Upper lobe of left lung (tissue), 6 donors: ENCODE data around the gene FKBP5. TPM values are rescaled to one million over a fixed set of nuclear protein-coding genes. Genes with fewer than 3 reads are reported as not detected.

Experiments used
- ATAC-seq, 2 donors: fragments of 200-7000 bp; cut with Tn5 transposase; one replicate each; pipeline ENCODE4 v1.9.1; 2022; ENCODE audit warnings: mild to moderate bottlenecking in 2 of 2, moderate library complexity in 2 of 2; ENCODE audit not compliant: low FRiP score in 2 of 2
- DNase-seq, 2 donors: peaks; one replicate each; pipeline ENCODE4 v3.0.0-alpha.2; 2019 to 2020
- H3K27ac ChIP-seq, 4 donors: fragments of 200-600 bp; sonication (generic); one replicate each; pipeline ENCODE4 v1.5.1; 2016 to 2019
- H3K27me3 ChIP-seq, 4 donors: fragments of 200-600 bp; sonication (generic); one replicate each; pipeline ENCODE4 v1.5.1; 2017 to 2019
- H3K36me3 ChIP-seq, 4 donors: fragments of 200-600 bp; sonication (generic); one replicate each; pipeline ENCODE4 v1.5.1; 2016 to 2019
- H3K4me1 ChIP-seq, 4 donors: fragments of 200-600 bp; sonication (generic); one replicate each; pipeline ENCODE4 v1.5.1; 2018 to 2019
- H3K4me3 ChIP-seq, 4 donors: fragments of 200-600 bp; sonication (generic); one replicate each; pipeline ENCODE4 v1.5.1; 2017 to 2019; ENCODE audit warnings: mild to moderate bottlenecking in 2 of 4, moderate library complexity in 1 of 4
- H3K9me3 ChIP-seq, 4 donors: fragments of 200-600 bp; sonication (generic); one replicate each; pipeline ENCODE4 v1.5.1; 2018 to 2019
- CTCF ChIP-seq, 6 experiments: fragments of 450-650 bp in 4 of 6; fragments of 200-600 bp in 2 of 6; sonication (generic) in 2 of 6; IDR thresholded peaks; one replicate each; pipeline ENCODE4 v1.5.1; 2016 to 2019; ENCODE audit warnings: antibody characterized with exemption in 6 of 6
- EP300 ChIP-seq, 4 donors: sonication (generic); formaldehyde crosslinking; IDR thresholded peaks; one replicate each; pipeline ENCODE4 v1.5.1; 2017; ENCODE audit warnings: antibody characterized with exemption in 4 of 4, control low read depth in 2 of 4
- POLR2A ChIP-seq, 4 donors: fragments of 450-650 bp; IDR thresholded peaks; one replicate each; pipeline ENCODE4 v1.5.1; 2016 to 2017; ENCODE audit warnings: antibody characterized with exemption in 4 of 4, mild to moderate bottlenecking in 2 of 4
- POLR2AphosphoS5 ChIP-seq, 2 donors: sonication (generic); formaldehyde crosslinking; IDR thresholded peaks; one replicate each; pipeline ENCODE4 v1.5.1; 2017; ENCODE audit warnings: antibody characterized with exemption in 2 of 2
- WGBS, 2 donors: methylation state at CpG; one replicate each; pipeline ENCODE4 v1.1.5; 2017 to 2018; 5-methylcytosine and 5-hydroxymethylcytosine counted together
- total RNA-seq, 6 donors: library from RNA; depleted of rRNA in 4 of 6; stranded (reverse); fragments of >200 nt in 4 of 6; gene quantifications; one replicate each; pipeline versions ENCODE4 v1.1.0 to v1.2.1, GENCODE V29; 2016 to 2021
- donor health status: DM: no; HTN: no; CAD: no; lungs with moderate emphysema.
- donor health status: DM: no; HTN: yes; CAD: no; lungs with severe emphysema.

The FKBP5 gene
- total RNA-seq, 6 donors from 2014 or later, result 112 to 203 (median 143) TPM

GRCh38 chr6:35592178-35592577 lies 96.5 kb downstream of the FKBP5 start:
- no peak for TF ChIP-seq EP300 (IDR thresholded peaks at IDR 0.05)
- TF ChIP-seq CTCF (IDR thresholded peaks at IDR 0.05), result no peak
- TF ChIP-seq POLR2A (IDR thresholded peaks at IDR 0.05), result no peak
- TF ChIP-seq POLR2AphosphoS5 (IDR thresholded peaks at IDR 0.05), result no peak
- no peaks in the 10 kb centered on the region for H3K27me3 ChIP-seq
- H3K9me3 ChIP-seq, result no peaks in the 10 kb centered on the region
- peak overlapping the region in 3 of 4 donors; percentile 54 to 84 (median 81) for H3K27ac ChIP-seq
- H3K4me1 ChIP-seq, result peaks cover 42 to 91% (median 77%) of the 10 kb centered on the region in 4 donors
- DNase-seq, result no peak
- peaks cover 33 to 99% (median 72%) of the 10 kb centered on the region in 4 donors for H3K36me3 ChIP-seq
- no peak overlapping the region for H3K4me3 ChIP-seq
- 86 to 88% methylated on average over 3 of the region's 3 CpGs for WGBS, 2 donors
- no peak for ATAC-seq

DNA sequence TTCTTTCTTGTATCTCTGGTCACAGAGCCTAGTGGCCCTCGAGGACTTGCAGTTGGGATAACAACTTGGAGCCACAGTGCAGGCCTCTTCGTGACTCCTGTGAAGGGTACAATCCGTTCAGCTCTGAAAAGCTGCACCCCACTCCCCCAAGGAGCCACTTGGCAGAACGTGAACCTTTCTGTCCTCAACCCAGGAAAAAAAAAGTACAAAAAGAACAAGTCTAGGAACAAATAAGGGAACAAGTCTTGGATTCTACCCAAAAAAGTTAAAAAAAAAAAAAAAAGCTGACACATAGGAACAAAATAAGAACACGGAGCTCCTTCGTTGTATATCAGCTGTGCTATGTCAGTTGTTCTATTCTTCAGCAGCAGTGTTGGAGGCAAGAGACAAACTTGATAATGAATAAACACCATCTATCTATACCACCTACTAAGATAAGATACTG lies 98.1 kb downstream of the FKBP5 start:
- Histone ChIP-seq H3K4me1 (peaks cover 51 to 89% (median 72%) of the 10 kb centered on the region in 4 donors), H3K4me3 (no peak overlapping the region), H3K27me3 (no peaks in the 10 kb centered on the region), H3K36me3 (peaks cover 31 to 99% (median 70%) of the 10 kb centered on the region in 4 donors), H3K27ac (peak overlapping the region; percentile 67 to 84 (median 81)), H3K9me3 (no peaks in the 10 kb centered on the region)
- TF ChIP-seq CTCF (IDR thresholded peaks at IDR 0.05), result no peak
- TF ChIP-seq POLR2AphosphoS5 (IDR thresholded peaks at IDR 0.05), result peak; percentile 17 to 36
- peak in 3 of 4 donors; percentile 31 to 84 (median 48) for TF ChIP-seq EP300 (IDR thresholded peaks at IDR 0.05)
- no peak for TF ChIP-seq POLR2A (IDR thresholded peaks at IDR 0.05)
- ATAC-seq, result peak; percentile 63 to 64
- WGBS, 2 donors, result 36 to 51% methylated on average over 6 of the region's 6 CpGs
- peak in 1 of 2 donors; percentile 70 for DNase-seq

- H3K27me3 ChIP-seq, result no peaks in the 10 kb centered on the region
- TF ChIP-seq POLR2AphosphoS5 (IDR thresholded peaks at IDR 0.05), result no peak
- TF ChIP-seq CTCF (IDR thresholded peaks at IDR 0.05), result no peak
- no peak for TF ChIP-seq POLR2A (IDR thresholded peaks at IDR 0.05)
- DNase-seq (no peak), ATAC-seq (no peak)
- no peaks in the 10 kb centered on the region for H3K9me3 ChIP-seq
- H3K4me3 ChIP-seq, result no peak overlapping the region
- peak overlapping the region; percentile 67 to 84 (median 81) for H3K27ac ChIP-seq
- peaks cover 51 to 83% (median 69%) of the 10 kb centered on the region in 4 donors for H3K4me1 ChIP-seq
- peaks cover 25 to 99% (median 63%) of the 10 kb centered on the region in 4 donors for H3K36me3 ChIP-seq
- WGBS, 2 donors, result 96% methylated on average over 3 of the region's 3 CpGs
Observed at GRCh38 chr6:35589904-35590303, 98.8 kb downstream of the FKBP5 start.

DNA sequence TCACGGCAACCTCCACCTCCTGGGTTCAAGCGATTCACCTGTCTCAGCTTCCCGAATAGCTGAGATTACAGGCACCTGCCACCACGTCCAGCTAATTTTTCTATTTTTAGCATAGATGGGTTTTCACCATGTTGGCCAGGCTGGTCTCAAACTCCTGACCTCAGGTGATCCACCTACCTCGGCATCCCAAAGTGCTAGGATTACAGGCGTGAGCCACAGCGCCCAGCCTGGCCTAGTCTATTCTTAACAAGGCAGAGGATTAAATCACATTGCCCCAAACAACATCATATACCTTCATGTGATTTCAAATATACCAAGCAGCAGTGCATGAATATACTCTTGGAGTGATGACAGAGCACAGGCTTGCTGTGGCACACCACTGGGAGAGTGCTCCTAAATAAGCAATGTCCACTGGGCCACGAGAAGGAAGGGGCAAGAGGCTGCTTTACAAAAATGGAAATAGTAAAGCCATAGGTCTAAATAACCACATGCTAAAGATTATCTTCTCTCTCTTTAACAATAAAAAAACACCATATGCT lies 99.4 kb downstream of the FKBP5 start:
- no peak overlapping the region for H3K4me3 ChIP-seq
- WGBS, 2 donors, result 94 to 95% methylated on average over 8 of the region's 8 CpGs
- ATAC-seq (no peak), DNase-seq (no peak)
- H3K27ac ChIP-seq, result peak overlapping the region; percentile 67 to 84 (median 81)
- H3K9me3 ChIP-seq, result no peaks in the 10 kb centered on the region
- peaks cover 51 to 84% (median 71%) of the 10 kb centered on the region in 4 donors for H3K4me1 ChIP-seq
- H3K36me3 ChIP-seq, result peaks cover 22 to 99% (median 57%) of the 10 kb centered on the region in 4 donors
- no peaks in the 10 kb centered on the region for H3K27me3 ChIP-seq
- peak in 1 of 2 donors; percentile 6 for TF ChIP-seq POLR2AphosphoS5 (IDR thresholded peaks at IDR 0.05)
- no peak for TF ChIP-seq CTCF (IDR thresholded peaks at IDR 0.05)
- no peak for TF ChIP-seq EP300 (IDR thresholded peaks at IDR 0.05)

DNA sequence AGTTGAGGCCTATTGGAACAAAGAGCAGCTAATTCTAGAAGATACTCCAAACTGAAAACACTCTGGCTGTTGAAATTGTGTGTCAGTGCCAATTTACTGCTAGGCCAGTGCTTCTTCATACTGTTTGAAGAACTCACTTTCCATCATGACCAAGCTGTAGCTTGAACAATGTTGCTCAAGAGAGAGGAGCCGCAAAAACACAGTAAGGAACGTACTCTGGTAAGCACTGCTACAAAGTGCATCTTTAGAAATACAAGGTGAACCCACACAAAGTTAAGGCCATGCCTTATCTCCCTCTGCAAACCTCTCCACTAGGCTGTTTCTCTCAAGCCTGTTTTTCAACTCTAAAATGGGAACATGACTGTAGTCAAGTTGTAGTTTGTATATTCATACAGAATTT lies 101.5 kb downstream of the FKBP5 start:
- H3K27ac ChIP-seq, result peak overlapping the region; percentile 8 to 81 (median 66)
- WGBS, 2 donors, result 69 to 79% methylated on average over 2 of the region's 2 CpGs
- no peaks in the 10 kb centered on the region for H3K27me3 ChIP-seq
- H3K4me1 ChIP-seq, result peaks cover 45 to 76% (median 63%) of the 10 kb centered on the region in 4 donors
- no peaks in the 10 kb centered on the region for H3K9me3 ChIP-seq
- peaks cover 19 to 99% (median 54%) of the 10 kb centered on the region in 4 donors for H3K36me3 ChIP-seq
- ATAC-seq (no peak), DNase-seq (no peak)
- no peak overlapping the region for H3K4me3 ChIP-seq
- TF ChIP-seq POLR2A (IDR thresholded peaks at IDR 0.05) (no peak), POLR2AphosphoS5 (IDR thresholded peaks at IDR 0.05) (peak in 1 of 2 donors; percentile 15), EP300 (IDR thresholded peaks at IDR 0.05) (no peak)
